SK-N-SH treated with all-trans-retinoic acid at 6 μM for 48 hours (cell line): ENCODE measurements around the gene DCTN4.

ENCODE experiments used
- ARNTL ChIP-seq: fragments of 450-650 bp; formaldehyde crosslinking; IDR thresholded peaks from 2 replicates; pipeline ENCODE4 v1.5.0; 2020; ENCODE audit warnings: low read depth, mild to moderate bottlenecking, moderate library complexity, borderline replicate concordance
- CREB5 ChIP-seq: fragments of 250-450 bp; sonication (Bioruptor Pico); IDR thresholded peaks from 2 replicates; pipeline ENCODE4 v1.5.1; 2020; ENCODE audit warnings: low read depth, mild to moderate bottlenecking, moderate library complexity
- CSRNP3 ChIP-seq: fragments of 250-450 bp; sonication (Bioruptor Pico); IDR thresholded peaks from 2 replicates; pipeline ENCODE4 v1.5.1; 2021; ENCODE audit warnings: mild to moderate bottlenecking, moderate library complexity
- ESRRG ChIP-seq: fragments of 250-450 bp; sonication (Bioruptor Pico); IDR thresholded peaks from 2 replicates; pipeline ENCODE4 v1.6.1; 2021; ENCODE audit warnings: mild to moderate bottlenecking
- GLIS3 ChIP-seq: fragments of 250-450 bp; sonication (Bioruptor Pico); IDR thresholded peaks from 2 replicates; pipeline ENCODE4 v1.5.0; 2020; ENCODE audit warnings: mild to moderate bottlenecking, moderate library complexity
- TOX ChIP-seq: fragments of 250-450 bp; sonication (Bioruptor Pico); IDR thresholded peaks from 2 replicates; pipeline ENCODE4 v1.8.0; 2021; ENCODE audit warnings: mild to moderate bottlenecking, moderate library complexity, borderline replicate concordance
- TSHZ2 ChIP-seq: fragments of 250-450 bp; sonication (Bioruptor Pico); IDR thresholded peaks from 2 replicates; pipeline ENCODE4 v1.5.0; 2020; ENCODE audit warnings: mild to moderate bottlenecking, moderate library complexity
- ZNF565 ChIP-seq: fragments of 450-650 bp; formaldehyde crosslinking; conservative IDR thresholded peaks from 2 replicates; pipeline ENCODE4 v1.5.0; 2020; ENCODE audit warnings: low read depth, mild to moderate bottlenecking, moderate library complexity
- ZNF70 ChIP-seq: fragments of 450-650 bp; formaldehyde crosslinking; IDR thresholded peaks from 2 replicates; pipeline ENCODE4 v1.5.0; 2020; ENCODE audit warnings: mild to moderate bottlenecking, moderate library complexity

- TF ChIP-seq ZNF70 (CRISPR knock-in tag): no peak
- no peak for TF ChIP-seq ESRRG (CRISPR knock-in tag)
- TF ChIP-seq TOX (CRISPR knock-in tag): no peak
- no peak for TF ChIP-seq CSRNP3 (CRISPR knock-in tag)
- no peak for TF ChIP-seq CREB5 (CRISPR knock-in tag)
- no peak for TF ChIP-seq GLIS3
- no peak for TF ChIP-seq ZNF565 (CRISPR knock-in tag)
- TF ChIP-seq ARNTL: no peak
- no peak for TF ChIP-seq TSHZ2
These were observed 36.1 kb upstream of the DCTN4 start for GRCh38 chr5:150794927-150795326.
